Stimulated activated CD4-positive, alpha-beta T cell treated with anti-CD3 and anti-CD28 coated beads, Interleukin-4, amount 100 ng/mL, for 4 hours (primary cell): Measurements from ENCODE around the gene HHIP.

Source experiments
- DNase-seq, 2 experiments: peaks; one replicate each; pipeline ENCODE4 v3.0.0-alpha.2; 2020

The HHIP gene

DNA sequence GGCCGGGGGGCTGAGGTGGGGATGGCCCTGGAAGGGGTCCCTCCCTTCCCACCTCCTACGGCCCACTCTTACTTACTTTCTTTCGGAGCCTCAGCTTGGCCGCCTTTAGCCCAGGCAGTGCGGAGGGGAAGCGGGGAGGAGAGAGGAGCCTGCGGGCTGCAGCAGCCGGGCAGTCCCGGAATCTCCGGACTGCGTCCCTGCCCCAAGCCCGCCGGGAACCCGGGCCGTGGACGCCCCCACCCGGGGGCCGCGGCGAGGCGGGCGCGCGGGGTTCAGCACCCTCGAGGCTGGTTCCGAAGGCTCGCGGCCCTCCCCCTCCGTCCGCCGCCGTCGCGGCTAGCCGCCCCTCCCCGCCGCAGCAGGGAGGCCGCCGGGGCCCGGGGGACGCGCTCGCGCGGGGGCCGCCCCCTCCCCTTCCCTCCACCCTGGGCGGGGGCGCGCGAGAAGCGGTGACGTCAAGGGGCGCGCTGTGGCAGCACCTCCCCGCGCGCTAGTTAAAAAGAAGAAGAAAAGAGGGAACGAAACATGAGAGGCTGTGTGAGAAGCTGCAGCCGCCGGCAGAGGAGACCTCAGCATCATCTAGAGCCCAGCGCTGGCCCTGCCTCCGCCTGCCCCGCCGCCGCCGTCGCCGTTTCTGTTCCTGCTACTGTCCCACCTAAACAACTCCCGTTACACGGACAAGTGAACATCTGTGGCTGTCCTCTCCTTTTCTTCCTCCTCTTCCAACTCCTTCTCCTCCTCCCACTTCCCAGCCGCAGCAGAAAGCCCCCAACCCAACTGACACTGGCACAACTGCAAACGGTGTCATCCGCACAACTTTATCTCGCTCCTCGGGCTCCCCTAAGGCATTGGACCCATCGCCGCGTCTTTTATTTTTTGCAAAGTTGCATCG lies at the start of gene HHIP:
Gene HHIP, plus strand, starts transcription at position 526 of the 892 bp plus-strand sequence. CDS start 520 bp downstream, outside the sequence.
- DNase-seq: no peak

- DNase-seq: no peak
These were observed 48.8 kb upstream of the HHIP start for GRCh38 chr4:144597171-144597570.

DNA sequence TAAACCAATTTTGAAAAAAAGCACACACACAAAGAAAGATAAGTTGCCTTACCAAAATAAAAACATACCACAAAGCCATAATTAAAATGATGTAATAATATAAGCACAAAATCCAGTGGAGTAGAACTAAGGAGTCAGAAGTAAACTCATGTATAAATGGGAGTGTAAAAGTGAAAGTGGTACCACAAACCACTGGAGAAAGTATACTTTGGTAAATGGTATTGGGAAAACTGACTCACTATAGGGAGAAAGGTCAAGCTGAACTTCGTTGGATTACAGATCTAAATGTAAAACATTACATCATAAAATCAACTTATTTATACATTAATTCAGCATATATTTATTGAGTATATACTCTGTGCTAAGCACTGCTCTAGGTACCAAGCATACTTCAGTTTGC lies 46.3 kb upstream of the HHIP start:
- no peak for DNase-seq

DNA sequence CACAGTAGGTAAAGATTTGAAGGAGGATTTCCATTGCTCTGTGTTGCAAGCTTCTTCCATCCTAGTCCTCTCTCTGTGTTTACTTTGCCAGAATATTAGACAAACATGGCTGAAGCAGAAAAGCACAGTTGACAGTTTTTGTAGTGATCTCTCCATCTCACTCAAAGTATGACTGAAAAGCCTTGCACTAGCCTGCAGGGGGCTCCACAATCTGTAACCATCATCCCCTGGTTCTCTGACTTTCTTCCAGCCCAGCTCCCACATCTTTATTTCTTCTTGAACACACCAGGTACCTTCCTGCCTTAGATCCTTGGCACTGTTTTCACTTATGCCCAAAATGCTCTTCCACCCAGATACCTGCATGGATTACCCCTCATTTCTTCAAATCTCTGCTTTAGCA lies 34.1 kb upstream of the HHIP start:
- no peak for DNase-seq

DNA sequence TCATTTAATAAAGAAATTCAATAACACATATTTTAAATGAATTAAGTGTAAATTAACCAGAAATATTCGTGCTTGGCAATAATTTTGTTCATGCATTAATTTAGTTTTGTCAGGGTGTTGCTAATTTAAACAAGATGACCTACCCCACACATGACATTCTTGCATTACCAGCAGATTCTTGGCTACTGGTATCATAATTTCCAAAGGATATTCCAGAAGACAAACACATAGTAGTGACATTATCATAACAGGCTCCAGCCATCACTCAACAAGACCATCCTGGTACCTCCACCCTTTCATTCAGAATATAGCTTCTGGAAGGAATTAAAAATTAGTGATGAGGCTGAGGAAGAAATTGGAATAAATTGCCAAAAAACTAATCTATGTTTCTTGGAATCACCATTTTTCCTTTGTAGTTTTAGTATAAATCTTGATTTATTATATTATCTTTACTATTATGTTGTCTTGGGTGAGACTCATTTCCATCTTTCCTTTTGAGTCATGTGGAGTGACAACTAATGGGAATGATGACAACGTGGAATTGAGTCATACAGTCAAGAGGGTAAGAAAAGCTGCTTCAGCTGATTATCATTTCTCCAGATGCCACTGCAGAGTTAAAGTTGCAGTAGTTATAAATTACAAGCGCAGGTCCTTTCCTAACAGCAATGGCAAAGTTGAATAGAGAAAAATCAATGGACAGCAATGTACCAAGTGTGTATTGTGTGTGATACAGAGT lies 30.9 kb upstream of the HHIP start:
- DNase-seq: no peak

DNA sequence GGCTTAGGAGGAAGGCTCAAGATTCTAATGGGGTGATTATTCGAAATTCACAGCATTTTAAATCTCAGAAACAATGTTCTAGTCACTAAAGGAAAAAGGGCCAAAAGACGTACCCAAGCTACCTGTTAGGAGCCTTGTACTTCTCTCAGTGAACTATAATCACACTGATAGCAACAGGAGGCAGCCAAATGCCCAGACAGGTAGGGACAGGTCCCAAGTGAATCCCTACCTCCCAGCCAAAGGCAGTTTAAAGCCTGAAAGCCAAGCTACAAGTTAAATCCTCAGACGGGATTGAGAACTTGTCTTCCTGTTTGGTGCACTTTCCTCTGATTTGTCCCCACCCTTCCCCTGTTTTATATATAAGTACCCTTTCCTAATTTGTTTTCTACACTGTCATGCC lies 24.3 kb upstream of the HHIP start:
- no peak for DNase-seq

DNA sequence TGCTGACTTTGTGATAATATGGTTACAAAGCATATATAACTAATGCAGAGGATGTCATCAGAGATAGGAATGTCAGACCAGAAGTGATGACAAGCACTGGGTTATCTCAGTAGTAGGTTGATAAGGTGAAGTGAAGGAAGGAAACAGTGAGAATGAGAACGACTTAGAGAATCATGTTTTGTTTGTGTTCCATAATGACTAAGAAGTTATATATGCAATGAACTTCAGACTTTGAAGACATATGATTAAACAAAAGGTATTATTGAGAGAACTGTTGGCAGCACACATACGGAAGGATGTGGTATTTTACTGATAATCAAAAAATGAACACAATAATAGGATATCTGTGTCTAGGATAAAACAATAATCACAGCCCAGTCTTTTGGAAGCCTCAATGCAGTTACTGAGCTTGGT lies 18.3 kb upstream of the HHIP start:
- DNase-seq: no peak

GRCh38 chr4:144633215-144633614 lies 12.7 kb upstream of the HHIP start:
- DNase-seq: no peak

DNA sequence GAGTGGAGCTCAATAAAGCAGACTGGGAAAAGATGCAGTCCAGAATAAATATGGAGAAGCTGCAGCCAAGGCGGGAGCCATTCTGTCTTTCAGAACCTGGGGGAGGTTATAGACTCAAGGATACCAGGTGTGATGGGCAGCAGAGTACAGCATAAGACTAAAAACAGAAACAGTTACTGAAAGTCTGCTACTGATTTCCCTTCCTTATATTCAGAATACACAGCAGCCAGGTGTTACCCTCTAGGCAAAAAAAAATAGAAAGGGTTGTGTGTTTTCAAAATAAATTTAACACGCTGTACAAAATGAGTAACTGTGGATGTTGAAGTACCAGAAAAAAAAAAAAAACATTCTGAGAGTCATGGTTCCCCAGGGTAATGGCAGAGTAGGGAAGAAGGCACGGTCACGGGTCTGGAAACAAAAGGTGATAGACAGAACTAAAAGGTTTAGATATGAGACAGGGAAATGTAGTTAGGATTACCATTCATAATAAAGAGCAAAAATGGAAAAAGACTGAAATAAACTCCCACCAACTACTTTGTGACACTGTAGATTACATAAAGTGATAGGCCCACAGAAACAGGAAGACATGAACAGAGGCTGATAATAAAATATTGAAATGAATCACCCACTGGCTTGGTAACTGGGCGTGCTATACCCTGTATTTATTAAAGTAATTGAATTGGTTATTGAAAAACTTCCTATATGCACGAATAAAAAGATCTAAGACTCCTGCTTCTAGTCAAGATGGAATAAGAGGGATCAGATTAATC lies 10.8 kb upstream of the HHIP start:
- no peak for DNase-seq

DNA sequence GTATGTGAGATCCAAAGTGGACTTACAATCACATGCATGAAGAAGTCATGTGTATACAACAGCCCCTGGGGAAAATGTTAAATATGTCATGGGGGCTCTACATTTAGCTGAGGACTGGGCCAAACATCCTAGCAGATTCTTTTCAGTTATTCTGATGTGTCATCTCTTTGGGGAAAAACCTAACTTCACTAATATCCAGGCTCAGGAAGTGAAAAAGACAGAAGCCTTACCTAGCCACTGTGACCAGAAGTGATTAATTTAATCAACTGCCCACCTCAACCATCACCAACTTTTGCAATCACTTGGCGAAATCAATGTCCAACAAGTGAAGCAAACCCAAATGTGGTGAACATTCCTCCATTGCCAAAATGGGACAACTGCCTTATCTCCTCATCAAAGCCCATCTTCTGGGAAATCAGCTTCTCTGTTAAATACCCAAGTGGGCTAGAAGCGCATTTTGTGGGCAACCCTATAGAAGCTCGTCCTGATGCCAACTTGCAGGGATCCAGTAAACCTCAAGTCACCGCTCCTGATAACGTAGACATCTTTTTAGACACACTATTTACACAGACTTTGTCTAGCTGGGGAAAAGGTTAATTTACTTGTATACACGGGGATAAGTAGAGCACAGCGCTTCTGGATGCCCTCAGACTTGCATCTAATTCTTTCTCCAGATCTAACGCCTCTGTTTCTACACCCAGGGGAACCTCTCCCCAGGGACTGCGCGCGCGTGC lies 1.4 kb upstream of the HHIP start:
- no peak for DNase-seq

GRCh38 chr4:144645102-144645630 lies 790 bp upstream of the HHIP start:
- DNase-seq: no peak

DNA sequence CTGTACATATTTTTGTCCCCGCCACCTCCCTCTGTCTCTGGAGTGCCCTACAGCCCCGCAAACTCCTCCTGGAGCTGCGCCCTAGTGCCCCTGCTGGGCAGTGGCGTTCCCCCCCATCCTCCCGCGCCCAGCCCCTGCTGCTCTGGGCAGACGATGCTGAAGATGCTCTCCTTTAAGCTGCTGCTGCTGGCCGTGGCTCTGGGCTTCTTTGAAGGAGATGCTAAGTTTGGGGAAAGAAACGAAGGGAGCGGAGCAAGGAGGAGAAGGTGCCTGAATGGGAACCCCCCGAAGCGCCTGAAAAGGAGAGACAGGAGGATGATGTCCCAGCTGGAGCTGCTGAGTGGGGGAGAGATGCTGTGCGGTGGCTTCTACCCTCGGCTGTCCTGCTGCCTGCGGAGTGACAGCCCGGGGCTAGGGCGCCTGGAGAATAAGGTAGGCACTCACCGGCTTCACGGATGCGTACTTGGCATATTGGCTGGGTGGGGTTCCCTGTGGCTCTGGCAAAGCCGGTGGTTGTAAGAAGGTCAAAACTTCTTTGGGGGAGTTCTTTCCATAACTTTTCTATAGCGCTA lies 653 bp downstream of the HHIP start:
- no peak for DNase-seq

DNA sequence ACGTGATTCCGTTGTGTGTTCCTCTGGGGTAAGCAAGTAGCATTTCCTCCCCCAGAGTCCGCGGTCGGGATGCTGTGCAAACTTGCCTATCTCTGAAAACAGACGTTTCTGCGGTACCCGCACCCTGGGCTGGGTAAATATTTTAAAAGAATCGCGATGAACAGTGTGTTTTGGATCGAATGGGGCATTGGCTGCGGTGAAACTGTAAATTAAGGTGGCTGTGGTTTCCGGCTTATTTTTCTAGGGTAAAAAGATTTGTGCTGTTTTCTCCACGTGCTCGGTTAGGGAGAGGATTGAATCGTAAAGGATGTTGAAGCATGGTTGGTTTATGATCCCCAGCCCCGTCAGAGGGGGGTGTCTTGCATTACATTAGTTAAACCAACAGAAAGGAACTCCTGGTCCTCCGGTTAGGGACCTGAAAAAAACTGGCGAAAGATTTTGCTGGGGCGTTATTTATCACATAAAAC lies 1.2 kb downstream of the HHIP start:
- DNase-seq: no peak

- no peak for DNase-seq
These were observed 1.6 kb downstream of the HHIP start for GRCh38 chr4:144647590-144647989.

GRCh38 chr4:144648042-144648441 lies 2.1 kb downstream of the HHIP start:
- no peak for DNase-seq

GRCh38 chr4:144649646-144650045 lies 3.7 kb downstream of the HHIP start:
- no peak for DNase-seq

- DNase-seq: no peak
These were observed 4.5 kb downstream of the HHIP start for GRCh38 chr4:144650311-144651005.

GRCh38 chr4:144653781-144654545 lies 8.0 kb downstream of the HHIP start:
- DNase-seq: no peak

DNA sequence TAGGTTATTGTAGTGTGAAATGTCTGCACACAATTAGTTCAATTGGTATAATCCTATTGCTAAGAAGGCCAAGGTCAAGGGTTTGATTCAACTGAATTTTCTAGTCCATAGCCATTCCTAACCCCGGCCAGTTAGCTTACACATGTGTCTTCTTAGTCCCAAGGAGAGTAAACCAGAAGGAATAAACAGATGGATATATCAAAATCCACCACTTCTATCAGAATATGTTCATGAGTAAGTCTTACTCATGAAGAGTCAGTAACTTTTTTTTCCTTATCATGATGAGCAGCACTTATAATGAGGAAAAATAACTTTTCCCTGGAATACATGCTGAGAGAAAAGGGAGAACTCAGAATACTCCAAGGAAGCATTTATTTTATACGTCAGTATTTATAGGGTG lies 9.5 kb downstream of the HHIP start:
- DNase-seq: no peak

- DNase-seq: no peak
These were observed 10.9 kb downstream of the HHIP start for GRCh38 chr4:144656850-144657249.
